GM12801 (cell line): ENCODE measurements around the gene GRID2.

ENCODE experiments used
- TF ChIP-seq, protein P1 (sequence below): IDR thresholded peaks from one replicate; pipeline ENCODE4 v1.5.1; 2011; ENCODE audit warnings: control low read depth; ENCODE audit not compliant: insufficient read length; ENCODE audit errors: extremely low read depth

GRID2 gene

DNA sequence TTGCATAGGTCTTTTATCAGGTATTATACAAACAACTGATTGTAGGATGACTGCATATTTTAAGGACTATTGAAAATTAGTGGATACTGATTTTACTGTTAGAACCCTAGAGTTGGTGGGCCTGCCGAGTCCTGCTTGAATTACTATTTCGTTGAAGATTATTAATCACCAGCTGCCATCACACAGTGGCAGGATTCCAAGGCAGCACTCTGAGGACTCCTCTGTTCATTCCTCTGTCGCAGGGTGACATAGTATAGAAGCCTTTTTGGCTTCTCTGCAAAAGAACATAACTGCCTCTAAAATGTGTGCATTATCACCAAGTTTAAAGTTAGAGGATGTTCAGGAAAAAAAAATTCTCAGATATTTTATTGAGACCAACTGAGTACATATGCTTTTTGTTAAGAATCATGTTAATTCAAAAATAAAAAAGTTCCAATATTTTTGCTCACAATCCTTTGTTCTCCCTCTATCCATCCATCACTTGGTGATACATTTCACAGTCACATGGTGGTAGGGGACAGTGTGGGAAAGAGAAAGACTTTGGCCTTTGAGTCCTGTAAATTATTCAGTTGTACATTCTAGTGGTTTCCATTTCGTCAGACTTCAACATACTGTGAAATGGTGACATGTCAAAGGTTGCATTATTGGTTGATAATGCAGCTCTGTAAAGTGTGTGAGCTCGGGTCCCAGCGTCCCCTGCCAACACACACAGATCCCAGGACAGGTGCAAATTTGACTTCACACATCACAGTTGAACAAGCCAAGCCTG is 332.5 kb downstream of the GRID2 start:
- TF ChIP-seq, protein P1, sequence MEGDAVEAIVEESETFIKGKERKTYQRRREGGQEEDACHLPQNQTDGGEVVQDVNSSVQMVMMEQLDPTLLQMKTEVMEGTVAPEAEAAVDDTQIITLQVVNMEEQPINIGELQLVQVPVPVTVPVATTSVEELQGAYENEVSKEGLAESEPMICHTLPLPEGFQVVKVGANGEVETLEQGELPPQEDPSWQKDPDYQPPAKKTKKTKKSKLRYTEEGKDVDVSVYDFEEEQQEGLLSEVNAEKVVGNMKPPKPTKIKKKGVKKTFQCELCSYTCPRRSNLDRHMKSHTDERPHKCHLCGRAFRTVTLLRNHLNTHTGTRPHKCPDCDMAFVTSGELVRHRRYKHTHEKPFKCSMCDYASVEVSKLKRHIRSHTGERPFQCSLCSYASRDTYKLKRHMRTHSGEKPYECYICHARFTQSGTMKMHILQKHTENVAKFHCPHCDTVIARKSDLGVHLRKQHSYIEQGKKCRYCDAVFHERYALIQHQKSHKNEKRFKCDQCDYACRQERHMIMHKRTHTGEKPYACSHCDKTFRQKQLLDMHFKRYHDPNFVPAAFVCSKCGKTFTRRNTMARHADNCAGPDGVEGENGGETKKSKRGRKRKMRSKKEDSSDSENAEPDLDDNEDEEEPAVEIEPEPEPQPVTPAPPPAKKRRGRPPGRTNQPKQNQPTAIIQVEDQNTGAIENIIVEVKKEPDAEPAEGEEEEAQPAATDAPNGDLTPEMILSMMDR: no peak

DNA sequence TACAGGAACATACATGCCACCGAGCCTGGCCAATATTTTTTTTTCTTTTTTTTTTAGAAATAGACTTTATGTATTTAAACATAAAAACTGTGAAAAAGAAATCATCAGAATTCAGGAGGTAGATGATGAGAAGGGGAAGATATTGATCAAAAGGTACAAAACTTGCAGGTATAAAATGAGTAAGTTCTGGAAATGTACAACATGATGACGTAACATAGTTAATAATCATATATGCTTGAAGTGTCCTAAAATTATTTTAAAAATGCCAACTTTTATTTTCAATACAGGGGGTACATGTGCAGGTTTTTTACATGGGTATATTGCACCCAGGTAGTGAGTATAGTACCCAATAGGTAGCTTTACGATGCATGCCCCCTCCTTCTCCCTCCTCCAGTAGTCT is 337.6 kb downstream of the GRID2 start:
- TF ChIP-seq, protein P1: no peak

DNA sequence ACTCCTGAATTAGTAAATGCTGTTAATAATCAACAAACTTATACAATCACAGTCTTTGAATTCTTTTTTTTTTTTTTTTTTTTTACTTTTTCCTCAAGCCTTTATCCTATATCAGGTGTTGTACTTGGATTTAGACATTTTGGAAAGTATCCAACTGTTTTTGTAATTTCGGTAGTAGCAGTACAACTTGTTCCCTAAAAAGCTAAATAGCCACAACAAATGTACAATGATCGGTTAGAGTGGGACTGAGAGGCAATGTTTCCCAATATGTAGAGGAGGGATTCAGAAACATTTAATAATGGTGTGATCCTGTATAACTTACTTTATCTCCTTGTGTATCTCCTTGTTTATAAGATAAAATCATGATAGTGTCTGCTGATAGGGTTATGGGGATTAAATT is 343.1 kb downstream of the GRID2 start:
- TF ChIP-seq, protein P1: no peak

DNA sequence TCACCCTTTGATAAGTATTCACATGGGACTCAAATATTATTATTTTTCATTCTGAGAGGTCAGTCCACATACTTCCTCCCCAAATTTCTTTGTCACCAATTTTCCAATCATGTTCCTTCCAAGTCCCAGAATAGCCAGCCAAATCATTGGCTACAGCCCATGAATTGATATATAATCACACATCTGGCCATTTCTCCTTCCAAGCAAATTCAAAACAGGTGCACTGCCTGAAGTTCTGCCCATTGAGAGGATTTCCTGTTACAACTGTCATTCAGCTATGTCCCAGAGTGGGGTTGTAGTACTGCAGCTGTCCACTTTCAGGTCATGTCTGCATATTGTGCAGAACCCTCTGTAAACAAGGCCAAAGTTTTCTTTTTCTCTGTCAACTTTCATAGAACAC is 347.8 kb downstream of the GRID2 start:
- TF ChIP-seq, protein P1: no peak

DNA sequence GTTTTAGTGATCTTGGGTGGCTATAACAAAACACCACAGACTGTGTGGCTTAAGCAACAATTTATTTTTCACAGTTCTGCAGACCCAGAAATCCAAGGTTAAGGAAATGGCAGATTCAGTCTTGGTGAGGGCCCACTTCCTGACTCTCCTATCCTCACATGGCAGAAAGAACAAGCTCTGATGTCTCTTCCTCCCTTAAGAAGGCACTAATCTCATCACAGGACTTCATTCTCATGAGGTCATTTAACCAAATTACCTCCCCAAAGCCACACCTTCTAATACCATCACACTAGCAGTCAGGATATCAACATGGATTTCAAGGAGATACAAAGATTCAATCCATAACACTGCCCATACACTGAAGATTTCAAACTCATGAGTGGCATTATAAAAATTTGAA is 350.3 kb downstream of the GRID2 start:
- TF ChIP-seq, protein P1: no peak

DNA sequence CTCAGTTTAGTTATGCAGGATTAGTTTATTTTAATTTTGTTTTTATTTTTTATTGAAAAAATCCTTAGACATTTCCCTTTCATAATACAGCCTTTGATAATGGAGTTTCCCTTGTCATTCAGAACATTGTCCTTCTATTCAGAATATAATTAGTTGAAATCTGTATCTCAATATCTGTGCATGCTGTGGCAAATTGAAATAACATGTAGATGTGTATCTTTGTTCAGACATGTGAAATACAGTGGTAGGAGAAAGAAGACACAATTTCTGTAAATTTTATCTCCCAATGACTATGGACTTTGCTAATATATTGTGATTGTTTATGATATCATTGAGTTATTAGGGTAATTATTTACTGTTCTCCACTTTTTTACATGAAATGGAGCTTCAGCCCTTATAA is 353.9 kb downstream of the GRID2 start:
- TF ChIP-seq, protein P1: no peak

DNA sequence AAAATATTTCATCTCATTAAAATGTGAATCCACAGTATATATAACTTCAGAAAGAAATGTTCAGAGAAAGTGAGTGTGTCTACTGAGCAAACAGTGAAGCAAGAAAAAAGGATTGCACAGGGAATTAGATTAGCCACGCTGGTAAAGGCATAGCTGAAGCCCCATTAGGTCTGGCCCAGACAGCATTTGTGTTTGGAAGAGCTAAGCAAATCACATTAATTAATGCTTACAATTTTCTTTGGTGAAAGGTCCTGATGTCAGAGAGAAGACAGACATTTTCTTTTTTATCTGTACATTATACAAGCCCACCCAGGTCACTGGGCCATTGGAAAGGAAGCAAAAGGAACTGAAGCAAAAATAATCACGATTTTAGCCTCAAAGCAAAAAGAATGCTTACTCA is 354.6 kb downstream of the GRID2 start:
- TF ChIP-seq, protein P1: no peak
